K562 (cell line): ENCODE results near the gene CDH12.

Experiments used
- JUN ChIP-seq, 2 experiments: sonication (generic) in 1 of 2; formaldehyde crosslinking in 1 of 2; IDR thresholded peaks; 2 replicates each; pipeline versions ENCODE4 v1.6.1 to v1.8.0; 2012 to 2022; ENCODE audit warnings: borderline replicate concordance in 2 of 2, mild to moderate bottlenecking in 2 of 2, improper control_type of control experiment in 1 of 2, low read depth in 1 of 2, low read length in 1 of 2, missing genetic modification reagents in 1 of 2
- TF ChIP-seq, protein P1 (sequence below): sonication (generic); formaldehyde crosslinking; IDR thresholded peaks from 2 replicates; pipeline ENCODE4 v1.8.1; 2023; ENCODE audit warnings: mild to moderate bottlenecking, missing genetic modification reagents, moderate library complexity
- TF ChIP-seq, protein P2 (sequence below), 3 experiments: IDR thresholded peaks in 2 of 3; conservative IDR thresholded peaks in 1 of 3; 2 replicates each; pipeline ENCODE4 v1.5.1; 2011 to 2012; ENCODE audit warnings: low read length in 3 of 3, mild to moderate bottlenecking in 3 of 3, control low read depth in 2 of 3, improper control_type of control experiment in 1 of 3, inconsistent platforms in 1 of 3, low read depth in 1 of 3, mixed read lengths in 1 of 3, moderate library complexity in 1 of 3; ENCODE audit not compliant: insufficient read depth in 2 of 3

DNA sequence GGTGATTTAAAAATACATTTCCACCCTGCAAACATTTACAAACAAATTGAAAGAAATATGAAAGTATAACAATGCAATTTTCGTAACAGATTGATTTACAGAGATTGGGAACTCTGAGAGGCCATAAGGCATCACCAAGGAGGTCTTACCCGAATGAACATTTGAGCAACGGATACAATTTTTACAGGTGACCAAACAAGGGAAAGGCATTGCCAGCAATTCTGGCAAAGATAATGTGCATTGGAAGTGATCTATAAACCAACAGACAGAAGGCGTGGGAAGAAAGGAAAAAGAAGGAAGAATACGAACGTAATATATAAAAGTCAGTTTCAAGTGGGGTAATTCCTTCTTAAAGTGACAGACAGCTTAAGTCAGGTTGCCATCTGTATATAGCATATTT, 295.9 kb downstream of the CDH12 start:
- TF ChIP-seq, protein P1, sequence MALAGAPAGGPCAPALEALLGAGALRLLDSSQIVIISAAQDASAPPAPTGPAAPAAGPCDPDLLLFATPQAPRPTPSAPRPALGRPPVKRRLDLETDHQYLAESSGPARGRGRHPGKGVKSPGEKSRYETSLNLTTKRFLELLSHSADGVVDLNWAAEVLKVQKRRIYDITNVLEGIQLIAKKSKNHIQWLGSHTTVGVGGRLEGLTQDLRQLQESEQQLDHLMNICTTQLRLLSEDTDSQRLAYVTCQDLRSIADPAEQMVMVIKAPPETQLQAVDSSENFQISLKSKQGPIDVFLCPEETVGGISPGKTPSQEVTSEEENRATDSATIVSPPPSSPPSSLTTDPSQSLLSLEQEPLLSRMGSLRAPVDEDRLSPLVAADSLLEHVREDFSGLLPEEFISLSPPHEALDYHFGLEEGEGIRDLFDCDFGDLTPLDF: no peak
- TF ChIP-seq, protein P2, sequence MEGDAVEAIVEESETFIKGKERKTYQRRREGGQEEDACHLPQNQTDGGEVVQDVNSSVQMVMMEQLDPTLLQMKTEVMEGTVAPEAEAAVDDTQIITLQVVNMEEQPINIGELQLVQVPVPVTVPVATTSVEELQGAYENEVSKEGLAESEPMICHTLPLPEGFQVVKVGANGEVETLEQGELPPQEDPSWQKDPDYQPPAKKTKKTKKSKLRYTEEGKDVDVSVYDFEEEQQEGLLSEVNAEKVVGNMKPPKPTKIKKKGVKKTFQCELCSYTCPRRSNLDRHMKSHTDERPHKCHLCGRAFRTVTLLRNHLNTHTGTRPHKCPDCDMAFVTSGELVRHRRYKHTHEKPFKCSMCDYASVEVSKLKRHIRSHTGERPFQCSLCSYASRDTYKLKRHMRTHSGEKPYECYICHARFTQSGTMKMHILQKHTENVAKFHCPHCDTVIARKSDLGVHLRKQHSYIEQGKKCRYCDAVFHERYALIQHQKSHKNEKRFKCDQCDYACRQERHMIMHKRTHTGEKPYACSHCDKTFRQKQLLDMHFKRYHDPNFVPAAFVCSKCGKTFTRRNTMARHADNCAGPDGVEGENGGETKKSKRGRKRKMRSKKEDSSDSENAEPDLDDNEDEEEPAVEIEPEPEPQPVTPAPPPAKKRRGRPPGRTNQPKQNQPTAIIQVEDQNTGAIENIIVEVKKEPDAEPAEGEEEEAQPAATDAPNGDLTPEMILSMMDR (IDR thresholded peaks at IDR 0.05 in 2 of 3, conservative IDR thresholded peaks at IDR 0.05 in 1 of 3; ENCODE audit: insufficient read depth in 2 of 3, low read depth in 1 of 3, low read length in 3 of 3): no peak
- TF ChIP-seq JUN (IDR thresholded peaks at IDR 0.05; ENCODE audit: borderline replicate concordance, low read depth, low read length) (no peak), JUN (CRISPR knock-in tag; IDR thresholded peaks at IDR 0.05; ENCODE audit: borderline replicate concordance) (no peak)
